ENCODE results near the gene FRMD1.

The FRMD1 gene

GRCh38 chr6:168058691-168059551, 20.1 kb downstream of the FRMD1 start:
- in situ Hi-C loops (cut with MboI; ENCODE audit: low sequenced_read_pairs): no loop called here

GRCh38 chr6:168057836-168058235, 21.2 kb downstream of the FRMD1 start:
- in situ Hi-C loops (cut with MboI; ENCODE audit: low sequenced_read_pairs): no loop called here

GRCh38 chr6:168056892-168057527, 22.0 kb downstream of the FRMD1 start:
- in situ Hi-C loops (cut with MboI; ENCODE audit: low sequenced_read_pairs): no loop called here

GRCh38 chr6:168055696-168056489, 23.1 kb downstream of the FRMD1 start:
- in situ Hi-C loops (cut with MboI; ENCODE audit: low sequenced_read_pairs): no loop called here

GRCh38 chr6:168054765-168055560, 24.0 kb downstream of the FRMD1 start:
- in situ Hi-C loops (cut with MboI; ENCODE audit: low sequenced_read_pairs): no loop called here

- in situ Hi-C loops (cut with MboI; ENCODE audit: low sequenced_read_pairs): no loop called here
These were observed 25.0 kb downstream of the FRMD1 start for GRCh38 chr6:168053957-168054471.

GRCh38 chr6:168053086-168053956, 25.7 kb downstream of the FRMD1 start:
- in situ Hi-C loops (cut with MboI; ENCODE audit: low sequenced_read_pairs): no loop called here

GRCh38 chr6:168052291-168052891, 26.6 kb downstream of the FRMD1 start:
- in situ Hi-C loops (cut with MboI; ENCODE audit: low sequenced_read_pairs): no loop called here

- in situ Hi-C loops (cut with MboI; ENCODE audit: low sequenced_read_pairs): no loop called here
These were observed 27.4 kb downstream of the FRMD1 start for GRCh38 chr6:168051648-168052047.

- in situ Hi-C loops (cut with MboI; ENCODE audit: low sequenced_read_pairs): no loop called here
These were observed 28.0 kb downstream of the FRMD1 start for GRCh38 chr6:168050881-168051586.

- in situ Hi-C loops (cut with MboI; ENCODE audit: low sequenced_read_pairs): no loop called here
These were observed 28.7 kb downstream of the FRMD1 start for GRCh38 chr6:168050225-168050880.

GRCh38 chr6:168049706-168050224, 29.2 kb downstream of the FRMD1 start:
- in situ Hi-C loops (cut with MboI; ENCODE audit: low sequenced_read_pairs): no loop called here

- in situ Hi-C loops (cut with MboI; ENCODE audit: low sequenced_read_pairs): no loop called here
These were observed 29.7 kb downstream of the FRMD1 start for GRCh38 chr6:168049277-168049676.

- in situ Hi-C loops (cut with MboI; ENCODE audit: low sequenced_read_pairs): no loop called here
These were observed 30.3 kb downstream of the FRMD1 start for GRCh38 chr6:168048724-168049025.

GRCh38 chr6:168047841-168048723, 30.9 kb downstream of the FRMD1 start:
- in situ Hi-C loops (cut with MboI; ENCODE audit: low sequenced_read_pairs): no loop called here

- in situ Hi-C loops (cut with MboI; ENCODE audit: low sequenced_read_pairs): no loop called here
These were observed 32.3 kb downstream of the FRMD1 start for GRCh38 chr6:168046696-168047095.
